ENCODE data around the gene PNPLA4. TPM values are rescaled to one million over a fixed set of nuclear protein-coding genes. Genes with fewer than 3 reads are reported as not detected.

The PNPLA4 gene, protein sequence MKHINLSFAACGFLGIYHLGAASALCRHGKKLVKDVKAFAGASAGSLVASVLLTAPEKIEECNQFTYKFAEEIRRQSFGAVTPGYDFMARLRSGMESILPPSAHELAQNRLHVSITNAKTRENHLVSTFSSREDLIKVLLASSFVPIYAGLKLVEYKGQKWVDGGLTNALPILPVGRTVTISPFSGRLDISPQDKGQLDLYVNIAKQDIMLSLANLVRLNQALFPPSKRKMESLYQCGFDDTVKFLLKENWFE
- total RNA-seq (1 to 10 TPM; 5.1 to 7.0 (median 6.2) TPM), total RNA-seq (1.1 to 10.0 (median 3.9) reads per million in 29 experiments)
- 5.1 TPM for total RNA-seq (2013)

DNA sequence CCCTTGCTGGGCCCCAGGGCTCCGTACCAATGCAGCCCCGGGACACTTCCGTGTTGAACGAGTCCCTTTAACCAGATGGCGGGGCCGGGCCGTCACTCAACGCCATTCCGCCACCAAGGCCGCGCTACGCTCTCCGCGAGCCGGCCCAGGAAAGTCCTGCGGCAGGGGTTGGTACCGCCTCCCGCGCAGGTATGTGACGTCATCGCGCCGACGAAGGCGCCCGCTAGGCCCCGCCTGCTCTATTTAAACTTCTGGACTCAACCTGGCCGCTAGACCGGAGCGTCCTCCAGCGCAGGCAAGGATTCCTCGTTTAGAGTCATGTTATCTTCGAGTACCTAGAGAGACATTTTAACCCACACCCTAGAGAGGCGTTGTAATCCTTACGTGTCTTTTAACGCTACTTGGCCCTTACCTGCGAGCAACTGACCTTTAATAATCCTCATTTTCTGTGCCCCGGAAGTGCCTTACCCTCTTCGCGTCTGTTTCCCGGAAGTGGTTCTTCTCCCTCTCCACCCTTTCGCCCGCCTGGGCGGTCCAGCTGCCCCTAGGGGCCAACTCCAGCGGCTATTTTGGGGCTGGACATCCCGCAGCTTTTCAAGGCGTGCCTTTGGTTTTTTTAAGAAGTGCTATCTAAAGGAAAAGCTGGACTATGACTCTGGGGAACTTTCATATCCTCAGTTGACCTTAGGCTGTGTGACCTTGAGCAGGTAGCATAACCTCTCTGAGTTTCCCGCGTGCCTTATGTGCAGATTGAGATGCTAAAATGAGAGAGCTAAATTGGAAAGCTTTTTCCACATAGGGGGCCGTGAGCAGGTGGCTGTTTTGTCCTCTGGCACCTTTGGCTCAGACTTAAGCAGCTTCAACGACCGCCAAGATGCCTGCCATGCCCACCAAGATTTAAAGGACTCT is at the start of gene PNPLA4:
Gene PNPLA4, minus strand, starts transcription at position 155 of the 909 bp plus-strand sequence. CDS start 1,294 bp downstream, outside the sequence.
- CTCF ChIA-PET, result no interaction called here
- DNase-seq (peak; percentile 66 to 88 (median 77)), ATAC-seq (replicated peaks in 1 of 4) (peak; percentile 89 to 91 (median 90))
- POLR2A ChIA-PET, result interaction anchor here in 1 of 2 donors (0.6 kb wide), 1 partner anchor 116 kb away, joined by 3 read pairs; no protein-coding TSS in a partner anchor
- Mint-ChIP-seq H3K27ac (peak within 1 kb of the TSS; percentile 91 to 97), H3K9me3 (no peaks in the 10 kb centered on the region), H3K36me3 (peaks cover 5% of the 10 kb centered on the region), H3K4me1 (peaks cover 22 to 31% (median 30%) of the 10 kb centered on the region in 3 donors), H3K27me3 (no peaks in the 10 kb centered on the region), H3K4me3 (peak within 1 kb of the TSS; percentile 90 to 94 (median 92))
- H3K36me3 ChIP-seq (ENCODE audit: control insufficient read depth in 2 of 2, extremely low read depth in 1 of 2, insufficient read depth in 1 of 2, low read length in 1 of 2), result no peaks in the 10 kb centered on the region
- WGBS (ENCODE audit: insufficient coverage), result 5% methylated on average over 35 of the region's 52 CpGs
- H3K27ac ChIP-seq (ENCODE audit: low read length), result peak within 1 kb of the TSS; percentile 92
- H3K27me3 ChIP-seq (replicated peaks in 1 of 2; ENCODE audit: control insufficient read depth in 2 of 2, extremely low read depth in 1 of 2, insufficient read depth in 2 of 2, low read length in 1 of 2), result no peaks in the 10 kb centered on the region
- H3K9me3 ChIP-seq, result no peaks in the 10 kb centered on the region
- H3K4me3 ChIP-seq (ENCODE audit: control insufficient read depth in 1 of 2, extremely low read depth in 1 of 2, low read length in 1 of 2), result peak within 1 kb of the TSS; percentile 76 to 97
- peaks cover 10 to 15% of the 10 kb centered on the region in 2 experiments for H3K4me1 ChIP-seq (ENCODE audit: control insufficient read depth in 1 of 2, extremely low read depth in 1 of 2, insufficient read depth in 2 of 2, low read length in 2 of 2)

DNA sequence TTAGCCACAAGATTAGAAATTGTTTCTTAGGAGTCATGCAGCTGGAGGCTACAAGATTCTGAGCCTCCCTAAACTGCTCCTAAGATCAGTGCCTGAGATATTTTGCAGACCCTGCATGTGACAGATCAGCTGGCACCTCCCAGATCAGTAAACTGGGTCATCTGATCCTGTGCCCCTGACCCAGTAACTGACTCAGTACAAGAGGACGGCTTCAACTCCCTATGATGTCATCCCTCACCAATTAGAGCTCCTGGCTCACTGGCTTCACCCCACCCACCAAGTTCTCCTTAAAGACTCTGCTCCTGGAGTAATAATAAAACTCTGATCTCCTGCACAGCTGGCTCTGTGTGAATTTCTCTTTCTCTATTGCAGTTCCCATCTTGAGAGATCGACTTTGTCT is 45.4 kb upstream of the PNPLA4 start:
- Histone ChIP-seq H3K27me3 (replicated peaks in 1 of 2; ENCODE audit: control insufficient read depth in 2 of 2, extremely low read depth in 1 of 2, insufficient read depth in 2 of 2, low read length in 1 of 2) (no peaks in the 10 kb centered on the region), H3K4me1 (ENCODE audit: control insufficient read depth in 1 of 2, extremely low read depth in 1 of 2, insufficient read depth in 2 of 2, low read length in 2 of 2) (no peaks in the 10 kb centered on the region), H3K27ac (ENCODE audit: low read length) (no peak overlapping the region), H3K4me3 (ENCODE audit: control insufficient read depth in 1 of 2, extremely low read depth in 1 of 2, low read length in 1 of 2) (no peak overlapping the region), H3K9me3 (no peaks in the 10 kb centered on the region), H3K36me3 (ENCODE audit: control insufficient read depth in 2 of 2, extremely low read depth in 1 of 2, insufficient read depth in 1 of 2, low read length in 1 of 2) (no peaks in the 10 kb centered on the region)
- Mint-ChIP-seq H3K36me3 (no peaks in the 10 kb centered on the region), H3K27me3 (no peaks in the 10 kb centered on the region), H3K4me3 (no peak overlapping the region), H3K27ac (no peak overlapping the region), H3K9me3 (no peaks in the 10 kb centered on the region), H3K4me1 (no peaks in the 10 kb centered on the region)
- no CpG with 5 or more reads among the region's 2 CpGs for WGBS (ENCODE audit: insufficient coverage)
- ChIA-PET CTCF (no interaction called here), POLR2A (no interaction called here)
- ATAC-seq (replicated peaks in 1 of 4), result no peak
- DNase-seq, result no peak

DNA sequence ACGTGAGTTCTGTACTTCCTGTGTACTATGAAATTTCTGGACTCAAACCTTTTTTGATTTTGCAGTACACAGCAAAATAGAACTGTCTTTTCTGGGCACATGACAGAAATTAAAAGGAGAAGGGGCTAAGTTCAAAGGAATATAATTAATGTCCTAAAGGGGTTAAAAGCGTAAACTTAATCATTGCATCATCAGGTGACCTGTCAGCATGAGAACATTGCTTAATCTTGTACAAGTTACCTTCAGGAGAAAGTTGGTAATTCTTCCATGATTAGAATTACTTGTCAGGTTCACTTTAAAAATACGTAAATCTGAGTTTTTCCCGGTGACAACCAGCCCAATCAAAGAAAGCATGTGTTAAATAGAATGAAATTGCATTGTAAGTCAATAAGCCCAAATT is 43.2 kb upstream of the PNPLA4 start:
- ChIA-PET CTCF (no interaction called here), POLR2A (no interaction called here)
- no CpG with 5 or more reads among the region's 4 CpGs for WGBS (ENCODE audit: insufficient coverage)
- H3K36me3 ChIP-seq (ENCODE audit: control insufficient read depth in 2 of 2, extremely low read depth in 1 of 2, insufficient read depth in 1 of 2, low read length in 1 of 2), result no peaks in the 10 kb centered on the region
- Mint-ChIP-seq H3K27ac (no peak overlapping the region), H3K36me3 (no peaks in the 10 kb centered on the region), H3K4me3 (no peak overlapping the region), H3K27me3 (no peaks in the 10 kb centered on the region), H3K9me3 (no peaks in the 10 kb centered on the region), H3K4me1 (no peaks in the 10 kb centered on the region)
- no peaks in the 10 kb centered on the region for H3K9me3 ChIP-seq
- DNase-seq (no peak), ATAC-seq (replicated peaks in 1 of 4) (no peak)
- no peaks in the 10 kb centered on the region for H3K4me1 ChIP-seq (ENCODE audit: control insufficient read depth in 1 of 2, extremely low read depth in 1 of 2, insufficient read depth in 2 of 2, low read length in 2 of 2)
- H3K4me3 ChIP-seq (ENCODE audit: control insufficient read depth in 1 of 2, extremely low read depth in 1 of 2, low read length in 1 of 2), result no peak overlapping the region
- H3K27me3 ChIP-seq (replicated peaks in 1 of 2; ENCODE audit: control insufficient read depth in 2 of 2, extremely low read depth in 1 of 2, insufficient read depth in 2 of 2, low read length in 1 of 2), result no peaks in the 10 kb centered on the region
- H3K27ac ChIP-seq (ENCODE audit: low read length), result no peak overlapping the region

DNA sequence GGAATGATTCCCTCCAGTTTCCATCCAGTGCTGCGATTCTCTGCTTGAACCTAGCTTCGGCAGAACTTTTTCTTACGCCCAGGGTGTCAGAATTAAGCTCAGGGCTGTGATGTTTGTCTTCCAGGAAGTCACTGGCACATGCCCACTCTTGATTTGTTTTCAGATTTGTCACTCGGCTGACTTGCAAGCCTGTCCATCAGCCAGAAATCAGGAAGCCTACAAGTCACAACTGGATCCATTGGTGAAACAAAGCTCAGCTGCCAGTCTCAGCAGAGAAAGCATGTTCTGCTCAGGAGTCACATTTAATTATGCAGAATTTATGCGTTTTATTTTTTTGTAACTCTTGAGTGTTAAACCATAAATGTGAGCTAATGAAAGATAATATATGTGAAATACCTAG is 38.2 kb upstream of the PNPLA4 start:
- Mint-ChIP-seq H3K9me3 (peaks cover 0 to 3% (median 0%) of the 10 kb centered on the region in 3 donors), H3K36me3 (no peaks in the 10 kb centered on the region), H3K4me3 (no peak overlapping the region), H3K27ac (no peak overlapping the region), H3K27me3 (peaks cover 0 to 8% of the 10 kb centered on the region in 2 donors), H3K4me1 (no peaks in the 10 kb centered on the region)
- H3K27ac ChIP-seq (ENCODE audit: low read length), result no peak overlapping the region
- H3K27me3 ChIP-seq (replicated peaks in 1 of 2; ENCODE audit: control insufficient read depth in 2 of 2, extremely low read depth in 1 of 2, insufficient read depth in 2 of 2, low read length in 1 of 2), result no peaks in the 10 kb centered on the region
- no peaks in the 10 kb centered on the region for H3K9me3 ChIP-seq
- no peaks in the 10 kb centered on the region for H3K4me1 ChIP-seq (ENCODE audit: control insufficient read depth in 1 of 2, extremely low read depth in 1 of 2, insufficient read depth in 2 of 2, low read length in 2 of 2)
- no peak for ATAC-seq (replicated peaks in 1 of 4)
- no peaks in the 10 kb centered on the region for H3K36me3 ChIP-seq (ENCODE audit: control insufficient read depth in 2 of 2, extremely low read depth in 1 of 2, insufficient read depth in 1 of 2, low read length in 1 of 2)
- WGBS (ENCODE audit: insufficient coverage), result 87% methylated on average over 3 of the region's 5 CpGs
- no peak overlapping the region for H3K4me3 ChIP-seq (ENCODE audit: control insufficient read depth in 1 of 2, extremely low read depth in 1 of 2, low read length in 1 of 2)
- DNase-seq, result no peak
- CTCF ChIA-PET, result no interaction called here
- POLR2A ChIA-PET, result no interaction called here

DNA sequence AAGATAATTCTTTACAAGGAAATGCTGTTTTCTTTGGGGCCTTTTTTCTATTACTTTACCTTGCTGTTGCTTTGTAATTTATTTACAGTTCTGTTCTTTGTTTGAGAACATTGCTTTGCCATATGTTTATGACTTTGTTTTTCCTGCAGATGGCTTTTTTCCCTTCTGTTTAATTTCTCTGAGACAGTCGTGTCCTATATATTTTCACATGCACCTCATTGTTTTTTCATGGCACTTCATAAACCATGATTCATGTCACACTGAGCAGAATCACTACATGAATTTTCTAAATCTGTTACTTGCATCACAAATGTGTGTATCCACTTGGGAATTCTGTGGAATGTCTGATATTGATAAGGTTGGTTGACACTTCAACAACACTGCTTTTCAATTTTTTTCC is 33.0 kb upstream of the PNPLA4 start:
- Histone ChIP-seq H3K27me3 (replicated peaks in 1 of 2; ENCODE audit: control insufficient read depth in 2 of 2, extremely low read depth in 1 of 2, insufficient read depth in 2 of 2, low read length in 1 of 2) (no peaks in the 10 kb centered on the region), H3K36me3 (ENCODE audit: control insufficient read depth in 2 of 2, extremely low read depth in 1 of 2, insufficient read depth in 1 of 2, low read length in 1 of 2) (no peaks in the 10 kb centered on the region), H3K27ac (ENCODE audit: low read length) (no peak overlapping the region), H3K4me1 (ENCODE audit: control insufficient read depth in 1 of 2, extremely low read depth in 1 of 2, insufficient read depth in 2 of 2, low read length in 2 of 2) (no peaks in the 10 kb centered on the region), H3K4me3 (ENCODE audit: control insufficient read depth in 1 of 2, extremely low read depth in 1 of 2, low read length in 1 of 2) (no peak overlapping the region), H3K9me3 (no peaks in the 10 kb centered on the region)
- Mint-ChIP-seq H3K4me1 (no peaks in the 10 kb centered on the region), H3K4me3 (no peak overlapping the region), H3K27ac (no peak overlapping the region), H3K9me3 (peaks cover 6 to 13% (median 8%) of the 10 kb centered on the region in 3 donors), H3K27me3 (peaks cover 0 to 11% of the 10 kb centered on the region in 2 donors), H3K36me3 (no peaks in the 10 kb centered on the region)
- ChIA-PET CTCF (no interaction called here), POLR2A (no interaction called here)
- no peak for DNase-seq
- ATAC-seq (replicated peaks in 1 of 4), result no peak
- WGBS (ENCODE audit: insufficient coverage), result no CpG with 5 or more reads among the region's 1 CpG

DNA sequence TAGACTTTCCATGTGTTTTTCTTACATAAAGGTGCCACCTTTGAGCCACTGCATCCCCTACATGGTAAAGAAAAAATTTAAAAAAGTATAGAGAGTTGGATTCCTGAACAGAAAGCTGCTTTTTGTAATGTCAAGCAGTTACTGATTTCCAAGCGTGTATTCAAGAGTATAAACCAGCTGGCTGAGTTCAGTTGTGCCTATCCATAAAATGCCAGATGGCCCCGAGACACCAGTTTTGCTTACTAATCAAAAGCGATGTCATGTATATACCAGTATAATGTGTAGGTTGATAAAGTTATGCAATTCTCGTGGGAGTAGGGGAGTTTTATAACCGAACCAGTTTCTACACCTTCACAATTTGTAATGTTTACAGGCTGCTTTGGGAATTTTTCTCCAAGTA is 26.2 kb upstream of the PNPLA4 start:
- Mint-ChIP-seq H3K4me1 (no peaks in the 10 kb centered on the region), H3K4me3 (no peak overlapping the region), H3K27ac (no peak overlapping the region), H3K9me3 (peaks cover 6 to 10% (median 8%) of the 10 kb centered on the region in 3 donors), H3K36me3 (no peaks in the 10 kb centered on the region), H3K27me3 (peaks cover 0 to 8% of the 10 kb centered on the region in 2 donors)
- Histone ChIP-seq H3K9me3 (no peaks in the 10 kb centered on the region), H3K27me3 (replicated peaks in 1 of 2; ENCODE audit: control insufficient read depth in 2 of 2, extremely low read depth in 1 of 2, insufficient read depth in 2 of 2, low read length in 1 of 2) (no peaks in the 10 kb centered on the region), H3K4me3 (ENCODE audit: control insufficient read depth in 1 of 2, extremely low read depth in 1 of 2, low read length in 1 of 2) (no peak overlapping the region), H3K4me1 (ENCODE audit: control insufficient read depth in 1 of 2, extremely low read depth in 1 of 2, insufficient read depth in 2 of 2, low read length in 2 of 2) (no peaks in the 10 kb centered on the region), H3K27ac (ENCODE audit: low read length) (no peak overlapping the region), H3K36me3 (ENCODE audit: control insufficient read depth in 2 of 2, extremely low read depth in 1 of 2, insufficient read depth in 1 of 2, low read length in 1 of 2) (no peaks in the 10 kb centered on the region)
- no CpG with 5 or more reads among the region's 5 CpGs for WGBS (ENCODE audit: insufficient coverage)
- CTCF ChIA-PET, result no interaction called here
- POLR2A ChIA-PET, result no interaction called here
- ATAC-seq (replicated peaks in 1 of 4) (no peak), DNase-seq (no peak)

Data from T-cell (primary cell).